ENCODE data around the gene SND1.

The SND1 gene

GRCh38 chr7:127878791-127879190, 226.8 kb downstream of the SND1 start:
- 0 out of 2 replicates have a peak, but pooled peaks cover 2% of the 10 kb centered on the region for H3K36me3 ChIP-seq
- no peak overlapping the region for H3K27ac ChIP-seq
- H3K27me3 ChIP-seq (ENCODE audit: insufficient read depth, low read depth, severe bottlenecking) = no peaks in the 10 kb centered on the region
- H3K9me3 ChIP-seq (ENCODE audit: severe bottlenecking) = no peaks in the 10 kb centered on the region
- no peak for DNase-seq
- no peak for TF ChIP-seq CTCF (IDR thresholded peaks at IDR 0.05; ENCODE audit: low read depth, low read length)
- no peak overlapping the region for H3K4me3 ChIP-seq (ENCODE audit: low read depth, low read length)

GRCh38 chr7:127879436-127879835, 227.4 kb downstream of the SND1 start:
- no peak for DNase-seq
- Histone ChIP-seq H3K36me3 (0 out of 2 replicates have a peak, but pooled peaks cover 2% of the 10 kb centered on the region), H3K4me3 (ENCODE audit: low read depth, low read length) (no peak overlapping the region), H3K27me3 (ENCODE audit: insufficient read depth, low read depth, severe bottlenecking) (no peaks in the 10 kb centered on the region), H3K9me3 (ENCODE audit: severe bottlenecking) (no peaks in the 10 kb centered on the region), H3K27ac (no peak overlapping the region)
- no peak for TF ChIP-seq CTCF (IDR thresholded peaks at IDR 0.05; ENCODE audit: low read depth, low read length)

- Histone ChIP-seq H3K27ac (no peak overlapping the region), H3K4me3 (ENCODE audit: low read depth, low read length) (no peak overlapping the region), H3K27me3 (ENCODE audit: insufficient read depth, low read depth, severe bottlenecking) (no peaks in the 10 kb centered on the region), H3K9me3 (ENCODE audit: severe bottlenecking) (no peaks in the 10 kb centered on the region), H3K36me3 (0 out of 2 replicates have a peak, but pooled peaks cover 2% of the 10 kb centered on the region)
- no peak for TF ChIP-seq CTCF (IDR thresholded peaks at IDR 0.05; ENCODE audit: low read depth, low read length)
- DNase-seq = no peak
These were observed 227.9 kb downstream of the SND1 start for GRCh38 chr7:127879942-127880341.

GRCh38 chr7:127880454-127880853, 228.5 kb downstream of the SND1 start:
- Histone ChIP-seq H3K9me3 (ENCODE audit: severe bottlenecking) (no peaks in the 10 kb centered on the region), H3K27ac (no peak overlapping the region), H3K27me3 (ENCODE audit: insufficient read depth, low read depth, severe bottlenecking) (no peaks in the 10 kb centered on the region), H3K36me3 (0 out of 2 replicates have a peak, but pooled peaks cover 2% of the 10 kb centered on the region), H3K4me3 (ENCODE audit: low read depth, low read length) (no peak overlapping the region)
- TF ChIP-seq CTCF (IDR thresholded peaks at IDR 0.05; ENCODE audit: low read depth, low read length) = no peak
- DNase-seq = no peak

- DNase-seq = no peak
- no peak for TF ChIP-seq CTCF (IDR thresholded peaks at IDR 0.05; ENCODE audit: low read depth, low read length)
- no peaks in the 10 kb centered on the region for H3K9me3 ChIP-seq (ENCODE audit: severe bottlenecking)
- no peaks in the 10 kb centered on the region for H3K27me3 ChIP-seq (ENCODE audit: insufficient read depth, low read depth, severe bottlenecking)
- H3K36me3 ChIP-seq = 0 out of 2 replicates have a peak, but pooled peaks cover 2% of the 10 kb centered on the region
- H3K4me3 ChIP-seq (ENCODE audit: low read depth, low read length) = no peak overlapping the region
- H3K27ac ChIP-seq = no peak overlapping the region
These were observed 229.6 kb downstream of the SND1 start for GRCh38 chr7:127881564-127881963.

- Histone ChIP-seq H3K9me3 (ENCODE audit: severe bottlenecking) (no peaks in the 10 kb centered on the region), H3K36me3 (0 out of 2 replicates have a peak, but pooled peaks cover 2% of the 10 kb centered on the region), H3K27ac (no peak overlapping the region), H3K27me3 (ENCODE audit: insufficient read depth, low read depth, severe bottlenecking) (no peaks in the 10 kb centered on the region), H3K4me3 (ENCODE audit: low read depth, low read length) (no peak overlapping the region)
- DNase-seq = no peak
- no peak for TF ChIP-seq CTCF (IDR thresholded peaks at IDR 0.05; ENCODE audit: low read depth, low read length)
These were observed 230.4 kb downstream of the SND1 start for GRCh38 chr7:127882313-127882920.
